Peyer's patch (tissue), 4 donors: ENCODE data around the gene SLC35F2.

Source experiments
- POLR2A ChIP-seq, 2 donors: fragments of 450-650 bp; IDR thresholded peaks; one replicate each; pipeline ENCODE4 v1.5.1; 2017; ENCODE audit warnings: antibody characterized with exemption in 2 of 2, mild to moderate bottlenecking in 2 of 2, moderate library complexity in 2 of 2
- TF ChIP-seq, protein P1 (sequence below), 6 experiments: fragments of 450-650 bp in 4 of 6; fragments of 200-600 bp in 2 of 6; sonication (generic) in 1 of 6; IDR thresholded peaks; one replicate each; pipeline ENCODE4 v1.5.1; 2017 to 2019; ENCODE audit warnings: antibody characterized with exemption in 6 of 6, mild to moderate bottlenecking in 3 of 6, moderate library complexity in 1 of 6

GRCh38 chr11:107808521-107808920, 50.1 kb downstream of the SLC35F2 start:
- TF ChIP-seq, protein P1, sequence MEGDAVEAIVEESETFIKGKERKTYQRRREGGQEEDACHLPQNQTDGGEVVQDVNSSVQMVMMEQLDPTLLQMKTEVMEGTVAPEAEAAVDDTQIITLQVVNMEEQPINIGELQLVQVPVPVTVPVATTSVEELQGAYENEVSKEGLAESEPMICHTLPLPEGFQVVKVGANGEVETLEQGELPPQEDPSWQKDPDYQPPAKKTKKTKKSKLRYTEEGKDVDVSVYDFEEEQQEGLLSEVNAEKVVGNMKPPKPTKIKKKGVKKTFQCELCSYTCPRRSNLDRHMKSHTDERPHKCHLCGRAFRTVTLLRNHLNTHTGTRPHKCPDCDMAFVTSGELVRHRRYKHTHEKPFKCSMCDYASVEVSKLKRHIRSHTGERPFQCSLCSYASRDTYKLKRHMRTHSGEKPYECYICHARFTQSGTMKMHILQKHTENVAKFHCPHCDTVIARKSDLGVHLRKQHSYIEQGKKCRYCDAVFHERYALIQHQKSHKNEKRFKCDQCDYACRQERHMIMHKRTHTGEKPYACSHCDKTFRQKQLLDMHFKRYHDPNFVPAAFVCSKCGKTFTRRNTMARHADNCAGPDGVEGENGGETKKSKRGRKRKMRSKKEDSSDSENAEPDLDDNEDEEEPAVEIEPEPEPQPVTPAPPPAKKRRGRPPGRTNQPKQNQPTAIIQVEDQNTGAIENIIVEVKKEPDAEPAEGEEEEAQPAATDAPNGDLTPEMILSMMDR (IDR thresholded peaks at IDR 0.05): no peak
- TF ChIP-seq POLR2A (IDR thresholded peaks at IDR 0.05): no peak
